Skeletal muscle satellite cell (primary cell): Measurements from ENCODE around the gene AADAT.
"Not testable (repeated sequence)": the region's sequence is repeated elsewhere in the genome, so short reads cannot be mapped to it uniquely, and the experiment has no call there.

Source experiments
- H3K27me3 ChIP-seq: 2 replicates; pipeline ENCODE4 v1.7.0; 2013; ENCODE audit warnings: low read length; ENCODE audit not compliant: control insufficient read depth, insufficient read depth
- H3K36me3 ChIP-seq: 2 replicates; pipeline ENCODE4 v1.7.0; 2013; ENCODE audit warnings: mild to moderate bottlenecking, control low read depth, low read length; ENCODE audit not compliant: insufficient read depth
- H3K4me1 ChIP-seq: 2 replicates; pipeline ENCODE4 v1.7.0; 2013; ENCODE audit warnings: low read length; ENCODE audit not compliant: control insufficient read depth, insufficient read depth
- H3K4me2 ChIP-seq: 2 replicates; pipeline ENCODE4 v1.7.0; 2013; ENCODE audit warnings: mild to moderate bottlenecking, low read length
- H3K4me3 ChIP-seq: 2 replicates; pipeline ENCODE4 v1.7.0; 2013; ENCODE audit warnings: low read length
- H3K9ac ChIP-seq: 2 replicates; pipeline ENCODE4 v1.7.0; 2013; ENCODE audit warnings: mild to moderate bottlenecking, low read depth, low read length, moderate library complexity
- H3K9me3 ChIP-seq: replicated peaks from 2 replicates; pipeline ENCODE4 v1.7.0; 2013; ENCODE audit warnings: mild to moderate bottlenecking, control low read depth, low read length

Gene AADAT

DNA sequence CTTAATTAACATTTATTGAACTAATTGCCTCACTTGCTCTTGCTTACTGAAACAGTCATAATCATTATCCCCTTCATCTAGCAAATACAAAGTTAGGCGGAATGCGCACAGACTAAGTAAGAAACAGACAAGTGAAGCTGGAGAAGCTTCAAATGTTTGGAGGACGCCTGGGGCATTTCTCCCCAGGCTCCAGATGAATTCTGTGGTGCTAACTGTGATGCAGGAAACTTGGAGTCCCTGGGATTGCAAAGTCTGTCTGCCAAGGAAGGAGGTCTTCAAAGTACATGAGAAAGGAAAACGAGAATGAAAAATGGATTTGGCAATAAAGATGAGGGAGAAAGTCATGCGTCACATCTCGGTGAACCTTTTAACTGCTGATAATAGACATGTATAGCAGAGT, 40.0 kb downstream of the AADAT start:
- Histone ChIP-seq H3K4me3 (no peak overlapping the region), H3K9ac (no peak overlapping the region), H3K9me3 (no peaks in the 10 kb centered on the region), H3K4me2 (no peak overlapping the region), H3K27me3 (peaks cover 10% of the 10 kb centered on the region), H3K4me1 (no peaks in the 10 kb centered on the region), H3K36me3 (no peaks in the 10 kb centered on the region)

DNA sequence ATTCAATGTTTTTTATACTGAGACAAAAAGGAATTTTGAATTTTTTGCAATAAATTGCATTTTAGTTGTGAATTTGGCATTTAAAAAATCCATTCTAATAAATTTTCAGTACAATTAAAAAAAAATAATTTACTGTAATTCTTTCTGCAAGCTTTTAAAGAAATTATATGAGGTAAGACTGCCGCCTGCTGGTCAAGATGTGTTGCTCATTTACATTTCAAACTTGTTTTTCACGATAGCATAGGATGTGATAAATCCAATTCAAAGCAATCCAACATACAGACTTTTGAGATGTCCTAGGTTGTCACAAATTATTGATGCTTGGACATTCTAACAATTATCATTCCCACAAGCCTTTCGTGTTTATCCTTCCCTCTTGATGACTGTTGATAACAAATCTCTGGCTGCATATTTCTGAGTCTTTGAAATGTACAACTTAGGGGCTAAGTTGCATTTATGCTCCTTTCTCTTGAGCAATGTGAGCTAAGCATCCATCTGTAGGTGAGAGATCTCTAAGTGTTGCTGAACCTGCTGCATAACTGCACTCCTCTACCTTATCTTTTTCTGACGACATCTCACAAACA, 41.9 kb downstream of the AADAT start:
- Histone ChIP-seq H3K27me3 (peaks cover 10% of the 10 kb centered on the region), H3K36me3 (no peaks in the 10 kb centered on the region), H3K9me3 (no peaks in the 10 kb centered on the region), H3K4me3 (no peak overlapping the region), H3K4me1 (no peaks in the 10 kb centered on the region), H3K9ac (no peak overlapping the region), H3K4me2 (no peak overlapping the region)

DNA sequence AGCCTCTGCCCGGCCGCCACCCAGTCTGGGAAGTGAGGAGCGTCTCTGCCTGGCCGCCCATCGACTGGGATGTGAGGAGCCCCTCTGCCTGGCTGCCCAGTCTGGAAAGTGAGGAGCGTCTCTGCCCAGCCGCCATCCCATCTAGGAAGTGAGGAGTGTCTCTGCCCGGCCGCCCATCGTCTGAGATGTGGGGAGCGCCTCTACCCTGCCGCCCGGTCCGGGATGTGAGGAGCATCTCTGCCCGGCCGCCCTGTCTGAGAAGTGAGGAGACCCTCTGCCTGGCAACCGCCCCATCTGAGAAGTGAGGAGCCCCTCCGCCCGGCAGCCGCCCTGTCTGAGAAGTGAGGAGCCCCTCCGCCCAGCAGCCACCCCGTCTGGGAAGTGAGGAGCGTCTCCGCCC, 43.6 kb downstream of the AADAT start:
- not testable (repeated sequence) for H3K4me3 ChIP-seq, H3K36me3 ChIP-seq, H3K27me3 ChIP-seq, H3K9ac ChIP-seq, H3K4me1 ChIP-seq, H3K9me3 ChIP-seq, H3K4me2 ChIP-seq

DNA sequence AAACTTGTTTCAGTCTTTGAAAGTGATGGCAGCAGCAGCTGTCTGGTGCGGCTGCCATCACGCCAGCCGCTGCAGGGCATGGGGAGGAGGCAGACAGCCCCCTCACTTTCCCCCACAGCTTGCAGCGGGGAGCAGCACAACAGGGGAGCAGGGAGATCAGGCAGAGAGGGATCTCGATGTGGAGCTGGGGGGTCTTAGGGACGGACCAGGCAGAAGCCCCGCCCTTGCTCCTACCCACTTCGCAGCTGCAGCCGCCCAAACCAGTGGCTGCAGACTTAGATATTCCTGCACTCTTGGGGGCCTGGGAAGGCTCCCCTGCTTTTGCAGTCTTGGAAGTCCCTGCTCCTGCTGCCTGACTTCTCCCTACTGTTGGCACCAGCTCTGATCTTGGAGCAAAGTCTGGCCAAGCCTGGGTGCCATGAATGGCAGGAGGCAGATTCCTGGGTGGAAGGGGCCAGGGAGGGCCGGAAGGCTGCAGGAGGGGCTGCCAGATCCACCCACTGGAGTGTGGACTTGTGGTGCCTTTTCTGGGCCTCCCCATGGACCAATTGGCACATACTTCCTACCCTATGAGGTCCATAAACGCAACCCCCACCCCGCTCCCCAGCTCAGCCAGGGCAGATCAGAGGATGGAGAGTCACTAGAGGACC, 49.6 kb downstream of the AADAT start:
- Histone ChIP-seq H3K27me3 (peaks cover 11% of the 10 kb centered on the region), H3K9me3 (no peaks in the 10 kb centered on the region), H3K9ac (no peak overlapping the region), H3K36me3 (no peaks in the 10 kb centered on the region), H3K4me3 (no peak overlapping the region), H3K4me1 (no peaks in the 10 kb centered on the region), H3K4me2 (no peak overlapping the region)

DNA sequence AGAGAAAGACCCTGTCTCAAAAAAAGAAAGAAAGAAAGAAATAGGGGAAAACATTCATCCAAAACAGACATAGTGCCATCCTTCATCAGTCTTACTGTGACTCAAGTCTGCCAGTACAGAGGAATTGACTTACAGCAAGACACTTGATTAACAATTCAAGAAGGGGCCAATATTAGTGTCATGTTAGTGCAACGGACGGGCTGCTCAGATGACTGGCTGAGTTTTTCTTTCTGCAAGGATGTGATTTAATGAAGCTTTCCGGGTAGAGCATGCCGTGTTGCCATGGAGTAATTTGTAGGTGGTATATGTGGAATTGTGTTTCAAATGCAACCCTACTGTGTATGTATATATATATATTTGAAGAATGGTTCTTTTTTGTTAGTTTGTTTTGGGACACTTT, 51.0 kb downstream of the AADAT start:
- Histone ChIP-seq H3K4me3 (no peak overlapping the region), H3K4me1 (no peaks in the 10 kb centered on the region), H3K9ac (no peak overlapping the region), H3K4me2 (no peak overlapping the region), H3K27me3 (peaks cover 11% of the 10 kb centered on the region), H3K9me3 (no peaks in the 10 kb centered on the region), H3K36me3 (no peaks in the 10 kb centered on the region)

DNA sequence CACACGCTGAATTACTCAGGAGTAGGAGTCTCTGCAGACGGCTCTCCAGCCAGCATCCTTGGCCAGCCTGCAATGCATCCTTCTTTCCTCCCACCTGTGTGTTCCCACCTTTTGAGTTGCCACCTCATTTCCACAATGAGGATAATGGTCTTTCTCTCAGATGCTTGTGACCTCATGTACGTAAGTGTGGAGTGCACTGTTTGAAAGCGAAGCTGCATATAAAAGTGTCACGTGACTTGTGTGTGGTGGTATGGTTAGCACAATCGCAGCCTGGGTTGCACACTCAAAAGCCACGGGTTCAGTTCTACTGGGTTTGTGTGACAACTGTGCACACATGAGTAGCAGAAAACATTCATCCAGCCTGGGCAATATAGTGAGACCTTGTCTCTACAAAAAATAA, 51.5 kb downstream of the AADAT start:
- H3K36me3 ChIP-seq, result no peaks in the 10 kb centered on the region
- H3K27me3 ChIP-seq, result peaks cover 11% of the 10 kb centered on the region
- no peak overlapping the region for H3K4me3 ChIP-seq
- H3K9me3 ChIP-seq, result no peaks in the 10 kb centered on the region
- no peak overlapping the region for H3K4me2 ChIP-seq
- no peak overlapping the region for H3K9ac ChIP-seq
- H3K4me1 ChIP-seq, result no peaks in the 10 kb centered on the region

DNA sequence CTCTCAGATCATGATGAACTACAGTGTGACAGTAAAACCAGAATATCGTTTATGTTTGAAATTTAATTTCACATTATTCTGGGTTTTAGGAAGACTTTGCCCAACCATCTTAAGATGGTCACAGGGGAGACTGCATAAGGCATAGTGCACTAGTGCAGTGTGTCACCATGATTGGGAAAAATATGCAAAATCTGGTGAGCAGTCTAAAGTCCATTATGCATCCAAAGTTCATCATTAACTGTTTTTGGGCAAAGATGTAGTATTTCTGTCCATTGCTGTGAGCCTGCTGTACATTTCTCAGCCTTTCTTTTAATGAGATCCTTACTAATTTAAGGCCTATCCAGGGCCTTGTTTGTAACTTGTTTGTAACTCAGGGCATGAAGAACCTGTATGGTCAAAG, 52.3 kb downstream of the AADAT start:
- Histone ChIP-seq H3K4me1 (no peaks in the 10 kb centered on the region), H3K4me2 (no peak overlapping the region), H3K27me3 (peaks cover 11% of the 10 kb centered on the region), H3K9me3 (no peaks in the 10 kb centered on the region), H3K9ac (no peak overlapping the region), H3K36me3 (no peaks in the 10 kb centered on the region), H3K4me3 (no peak overlapping the region)

DNA sequence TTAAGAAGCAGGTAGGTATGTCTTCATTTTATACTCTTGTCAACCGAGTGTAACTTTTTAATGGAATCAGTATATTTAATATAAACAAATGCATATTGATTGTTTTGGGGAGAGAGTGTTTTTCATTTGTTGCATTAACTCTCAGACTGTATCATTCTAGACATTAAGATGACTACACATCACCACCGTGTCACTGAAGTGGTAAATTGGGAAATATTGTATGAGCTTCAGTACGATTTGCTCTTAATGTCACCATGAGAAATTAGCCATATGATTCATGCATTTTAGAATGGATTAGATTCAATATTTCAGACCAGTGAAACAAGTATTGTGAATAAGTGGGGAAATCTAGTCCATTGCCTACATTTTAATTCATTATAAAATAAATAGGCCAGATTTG, 53.9 kb downstream of the AADAT start:
- peaks cover 9% of the 10 kb centered on the region for H3K27me3 ChIP-seq
- H3K36me3 ChIP-seq, result no peaks in the 10 kb centered on the region
- H3K4me1 ChIP-seq, result no peaks in the 10 kb centered on the region
- no peak overlapping the region for H3K9ac ChIP-seq
- H3K9me3 ChIP-seq, result no peaks in the 10 kb centered on the region
- H3K4me3 ChIP-seq, result no peak overlapping the region
- H3K4me2 ChIP-seq, result no peak overlapping the region

DNA sequence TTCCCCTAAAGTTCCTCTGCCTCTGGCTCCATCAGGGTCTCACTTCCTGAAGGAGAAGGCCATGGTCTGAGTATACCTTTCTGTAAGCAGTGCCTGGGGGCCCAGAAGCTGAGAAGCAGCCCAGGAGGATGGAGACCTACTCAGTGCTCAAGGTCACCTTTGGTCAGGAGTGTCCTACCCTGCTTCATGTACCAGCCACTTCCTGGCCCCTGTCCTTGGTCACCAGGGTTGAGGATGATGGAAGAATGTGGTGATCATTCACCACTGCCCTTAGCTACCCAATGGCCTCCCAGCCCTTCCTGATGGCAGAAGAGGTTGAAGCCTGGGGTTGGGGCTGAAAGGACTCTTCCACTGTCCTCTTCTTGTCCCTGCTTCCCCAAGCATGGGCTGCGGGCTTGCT, 54.5 kb downstream of the AADAT start:
- Histone ChIP-seq H3K4me1 (no peaks in the 10 kb centered on the region), H3K4me3 (no peak overlapping the region), H3K27me3 (peaks cover 5% of the 10 kb centered on the region), H3K9me3 (no peaks in the 10 kb centered on the region), H3K4me2 (no peak overlapping the region), H3K9ac (no peak overlapping the region), H3K36me3 (no peaks in the 10 kb centered on the region)

DNA sequence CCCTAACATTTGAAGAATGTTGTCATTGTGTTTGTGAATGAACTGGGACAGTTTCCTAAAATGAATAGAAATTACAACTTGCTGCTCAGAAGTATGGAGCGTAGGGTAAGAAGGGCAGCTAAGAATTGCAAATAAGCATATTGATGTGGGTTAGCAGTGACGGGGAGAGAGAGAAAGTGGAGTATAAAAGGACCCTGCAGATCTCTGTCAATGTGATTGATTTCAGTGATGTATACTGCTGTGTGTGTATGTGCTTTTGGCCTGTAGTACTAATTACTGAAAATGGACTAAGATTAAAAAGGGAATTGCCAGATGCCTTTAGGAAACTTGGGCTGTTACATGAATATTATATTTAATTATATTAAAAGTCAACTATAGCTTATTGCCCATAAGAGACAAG, 55.8 kb downstream of the AADAT start:
- H3K27me3 ChIP-seq, result peaks cover 3% of the 10 kb centered on the region
- no peaks in the 10 kb centered on the region for H3K36me3 ChIP-seq
- no peaks in the 10 kb centered on the region for H3K9me3 ChIP-seq
- no peak overlapping the region for H3K9ac ChIP-seq
- H3K4me3 ChIP-seq, result no peak overlapping the region
- no peak overlapping the region for H3K4me2 ChIP-seq
- H3K4me1 ChIP-seq, result no peaks in the 10 kb centered on the region

DNA sequence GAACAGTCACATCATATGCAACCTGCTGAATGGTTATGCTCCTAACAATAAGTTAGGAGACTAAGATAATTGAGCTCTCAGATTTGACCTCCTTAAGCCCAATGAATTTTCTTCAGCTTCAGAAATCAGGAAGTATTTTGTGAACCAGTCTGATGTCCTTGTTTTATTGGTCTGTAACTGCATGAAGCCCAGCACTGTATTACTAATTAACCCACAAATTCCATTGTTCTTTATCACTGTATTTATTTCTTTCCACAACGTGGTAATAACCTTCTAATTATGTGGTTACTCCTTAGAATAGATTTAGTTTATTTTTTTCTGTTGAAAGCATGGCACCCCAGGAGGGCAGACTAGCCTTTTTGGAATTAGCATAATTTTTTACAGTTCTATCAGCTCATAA, 59.6 kb downstream of the AADAT start:
- Histone ChIP-seq H3K27me3 (no peaks in the 10 kb centered on the region), H3K9ac (no peak overlapping the region), H3K4me3 (no peak overlapping the region), H3K4me2 (no peak overlapping the region), H3K36me3 (no peaks in the 10 kb centered on the region), H3K9me3 (no peaks in the 10 kb centered on the region), H3K4me1 (peaks cover 9% of the 10 kb centered on the region)

DNA sequence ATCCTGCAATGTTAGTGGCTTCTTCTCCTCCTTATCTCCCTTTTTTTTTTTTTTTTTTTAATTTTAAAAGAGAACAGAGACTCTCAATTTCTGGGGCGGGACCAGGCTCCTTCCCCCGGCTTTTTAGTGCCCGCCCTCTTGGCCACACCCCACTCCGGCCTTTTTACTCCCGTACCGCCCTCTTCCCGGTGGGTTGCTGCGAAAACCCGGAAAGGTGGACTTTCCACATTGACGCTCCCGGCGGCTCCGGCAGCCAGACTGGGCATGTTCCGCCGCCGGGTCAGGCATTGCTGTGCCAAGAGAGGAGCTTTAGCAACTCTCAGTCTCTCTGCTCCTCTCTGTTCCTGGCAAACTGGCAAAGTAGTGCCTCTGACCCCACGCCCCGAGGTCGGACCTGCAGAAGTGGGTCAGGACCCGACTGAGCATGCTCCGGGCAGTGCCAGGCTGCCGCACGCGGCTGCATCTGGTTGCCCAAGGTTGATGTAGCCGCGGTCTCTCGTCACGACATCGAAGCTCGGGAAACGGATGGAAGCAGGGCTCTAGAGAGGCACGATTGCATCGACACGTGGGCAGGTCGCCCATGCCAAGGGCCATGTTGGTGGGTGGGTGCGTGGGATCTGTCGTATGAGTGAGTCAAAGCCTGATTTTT, 62.5 kb downstream of the AADAT start:
- H3K4me1 ChIP-seq, result peaks cover 9% of the 10 kb centered on the region
- no peaks in the 10 kb centered on the region for H3K9me3 ChIP-seq
- H3K4me3 ChIP-seq, result peak overlapping the region; percentile 96
- peak overlapping the region; percentile 94 for H3K9ac ChIP-seq
- no peaks in the 10 kb centered on the region for H3K36me3 ChIP-seq
- no peaks in the 10 kb centered on the region for H3K27me3 ChIP-seq
- H3K4me2 ChIP-seq, result peak overlapping the region; percentile 98
